Stimulated activated naive B cell treated with anti-CD40 and anti-IgM and Interleukin-4, amounts not matched to agents 10 μg/mL and 1 μg/mL and 100 μg/mL, for 72 hours (primary cell): ENCODE data around the gene PML.
"Not testable (repeated sequence)": the region's sequence is repeated elsewhere in the genome, so short reads cannot be mapped to it uniquely, and the experiment has no call there.

Experiments
- ATAC-seq, 2 donors: fragments of 150-1000 bp; cut with Tn5 transposase; replicated peaks; 2 replicates each; pipeline ENCODE4 v1.10.0; 2021; ENCODE audit warnings: moderate library complexity in 1 of 2
- DNase-seq: peaks from one replicate; pipeline ENCODE4 v3.0.0; 2021
- H3K27ac Mint-ChIP-seq: one replicate; pipeline ENCODE4 v1.8.0; 2022; ENCODE audit warnings: mild to moderate bottlenecking, mixed read lengths
- H3K27me3 Mint-ChIP-seq, 2 donors: one replicate each; pipeline ENCODE4 v1.8.0; 2022; ENCODE audit warnings: mixed read lengths in 2 of 2
- H3K36me3 Mint-ChIP-seq, 2 donors: one replicate each; pipeline ENCODE4 v1.8.0; 2022; ENCODE audit warnings: mixed read lengths in 2 of 2, mild to moderate bottlenecking in 1 of 2
- H3K4me1 Mint-ChIP-seq, 2 donors: one replicate each; pipeline ENCODE4 v1.8.0; 2022; ENCODE audit warnings: mixed read lengths in 2 of 2, mild to moderate bottlenecking in 1 of 2
- H3K4me3 Mint-ChIP-seq, 2 donors: one replicate each; pipeline ENCODE4 v1.8.0; 2022; ENCODE audit warnings: mild to moderate bottlenecking in 2 of 2, mixed read lengths in 2 of 2, moderate library complexity in 1 of 2
- H3K9me3 Mint-ChIP-seq, 2 donors: one replicate each; pipeline ENCODE4 v1.8.0; 2022; ENCODE audit warnings: mixed read lengths in 2 of 2, mild to moderate bottlenecking in 1 of 2

PML gene

DNA sequence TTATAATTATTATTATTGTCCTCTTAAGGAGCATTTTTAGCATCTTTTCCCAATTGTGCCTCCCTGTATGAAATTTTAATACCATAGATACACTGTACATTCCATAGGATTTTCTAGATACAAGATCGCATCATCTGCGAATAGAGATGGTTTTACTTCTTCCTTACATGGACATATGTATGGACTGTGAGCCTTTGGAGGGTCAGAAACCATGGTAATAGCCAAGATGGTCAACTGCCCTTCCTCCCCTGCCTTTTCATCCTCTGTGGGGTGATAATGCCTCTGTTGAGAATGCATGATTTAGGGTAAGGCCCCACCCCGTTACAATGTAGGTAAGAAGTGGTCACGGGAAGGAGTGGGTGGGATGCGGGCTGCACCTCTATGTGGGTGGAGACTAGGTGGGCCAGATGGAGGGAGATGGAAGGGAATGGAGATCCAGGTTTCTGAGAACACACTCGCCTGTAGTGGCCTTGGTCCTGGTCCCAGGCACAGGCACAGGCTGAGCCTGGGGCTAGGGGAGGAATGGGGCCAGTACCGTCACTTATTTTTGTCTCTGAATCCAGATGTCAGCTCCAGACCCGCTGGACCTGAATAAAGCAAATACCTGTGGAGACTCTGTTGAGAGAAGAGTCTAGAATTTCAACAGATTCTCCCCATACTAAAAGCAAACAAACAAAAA, 56.2 kb downstream of the PML start:
- H3K27ac Mint-ChIP-seq = no peak overlapping the region
- peaks cover under 1 to 2% of the 10 kb centered on the region in 2 donors for H3K36me3 Mint-ChIP-seq
- H3K27me3 Mint-ChIP-seq = no peaks in the 10 kb centered on the region
- ATAC-seq = no peak
- no peak overlapping the region for H3K4me3 Mint-ChIP-seq
- H3K4me1 Mint-ChIP-seq = peaks cover 9 to 26% of the 10 kb centered on the region in 2 donors
- no peak for DNase-seq
- no peaks in the 10 kb centered on the region for H3K9me3 Mint-ChIP-seq

DNA sequence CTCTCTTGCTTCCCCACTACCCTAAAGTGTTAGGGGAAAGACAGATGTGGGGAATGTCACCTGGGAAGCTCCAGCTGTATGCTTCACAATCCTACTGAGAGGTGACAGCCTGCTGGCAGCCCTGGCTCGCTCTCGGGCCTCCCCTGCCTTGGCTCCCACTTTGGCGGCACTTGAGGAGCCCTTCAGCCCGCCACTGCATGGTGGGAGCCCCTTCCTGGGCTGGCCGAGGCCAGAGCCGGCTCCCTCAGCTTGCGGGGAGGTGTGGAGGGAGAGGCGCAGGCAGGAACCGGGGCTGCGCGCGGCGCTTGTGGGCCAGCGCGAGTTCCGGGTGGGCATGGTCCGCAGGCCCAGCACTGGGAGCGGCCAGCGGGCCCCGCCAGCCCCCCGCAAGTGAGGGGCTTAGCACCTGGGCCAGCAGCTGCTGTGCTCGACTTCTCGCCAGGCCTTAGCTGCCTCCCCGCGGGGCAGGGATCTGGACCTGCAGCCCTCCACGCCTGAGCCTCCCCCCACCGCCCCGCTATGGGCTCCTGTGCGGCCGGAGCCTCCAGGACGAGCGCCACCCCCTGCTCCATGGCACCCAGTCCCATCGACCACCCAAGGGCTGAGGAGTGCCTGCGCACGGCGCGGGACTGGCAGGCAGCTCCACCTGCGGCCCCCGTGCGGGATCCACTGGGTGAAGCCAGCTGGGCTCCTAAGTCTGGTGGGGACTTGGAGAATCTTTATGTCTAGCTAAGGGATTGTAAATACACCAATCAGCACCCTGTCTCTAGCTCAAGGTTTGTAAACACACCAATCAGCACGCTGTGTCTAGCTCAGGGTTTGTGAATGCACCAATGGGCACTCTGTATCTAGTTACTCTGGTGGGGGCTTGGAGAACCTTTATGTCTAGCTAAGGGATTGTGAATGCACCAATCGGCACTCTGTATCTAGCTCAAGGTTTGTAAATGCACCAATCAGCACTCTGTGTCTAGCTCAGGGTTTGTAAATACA, 58.0 kb downstream of the PML start:
- not testable (repeated sequence) for H3K9me3 Mint-ChIP-seq, H3K27me3 Mint-ChIP-seq, DNase-seq, ATAC-seq, H3K4me3 Mint-ChIP-seq, H3K27ac Mint-ChIP-seq, H3K36me3 Mint-ChIP-seq
- peaks cover 9 to 25% of the 10 kb centered on the region in 2 donors for H3K4me1 Mint-ChIP-seq

DNA sequence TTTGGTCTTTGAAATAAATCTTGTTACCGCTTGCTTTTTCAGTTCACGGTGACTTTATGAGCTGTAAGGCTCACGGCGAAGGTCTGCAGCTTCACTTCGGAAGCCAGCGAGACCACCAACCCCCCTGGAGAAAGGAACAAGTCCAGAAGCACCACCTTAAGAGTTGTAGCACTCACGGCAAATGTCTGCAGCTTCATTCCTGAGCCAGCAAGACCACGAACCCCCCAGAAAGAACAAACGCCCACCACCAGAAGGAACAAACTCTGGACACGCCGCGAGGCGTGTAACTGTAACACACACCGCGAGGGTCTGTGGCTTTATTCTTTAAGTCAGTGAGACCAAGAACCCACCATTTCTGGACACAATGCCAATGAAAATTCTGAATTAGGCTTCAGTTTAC, 59.0 kb downstream of the PML start:
- DNase-seq (no peak), ATAC-seq (no peak)
- Mint-ChIP-seq H3K9me3 (no peaks in the 10 kb centered on the region), H3K4me1 (peaks cover 5 to 15% of the 10 kb centered on the region in 2 donors), H3K27ac (no peak overlapping the region), H3K36me3 (peaks cover 2 to 7% of the 10 kb centered on the region in 2 donors), H3K27me3 (no peaks in the 10 kb centered on the region), H3K4me3 (no peak overlapping the region)

GRCh38 chr15:74053941-74054529, 59.5 kb downstream of the PML start:
- H3K27ac Mint-ChIP-seq = no peak overlapping the region

DNA sequence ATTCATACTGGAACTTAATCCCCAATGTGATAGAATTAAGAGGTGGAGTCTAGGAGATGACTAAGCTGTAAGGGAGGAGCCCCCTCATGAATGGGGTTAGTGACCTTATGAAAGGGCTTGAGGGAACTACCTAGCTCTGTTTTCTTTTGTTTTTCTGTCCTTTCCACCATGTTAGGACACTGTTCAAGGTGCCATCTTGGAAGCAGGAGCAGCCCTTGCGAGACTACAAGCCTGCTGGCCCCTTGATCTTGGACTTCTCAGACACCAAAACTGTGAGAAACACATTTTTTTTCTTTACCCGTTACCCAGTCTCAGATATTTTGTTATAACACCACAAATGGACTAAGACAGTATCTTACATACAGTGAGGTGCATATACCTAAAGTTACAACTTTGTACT, 61.3 kb downstream of the PML start:
- H3K4me1 Mint-ChIP-seq = peaks cover 5 to 15% of the 10 kb centered on the region in 2 donors
- no peak overlapping the region for H3K4me3 Mint-ChIP-seq
- DNase-seq = no peak
- H3K27ac Mint-ChIP-seq = no peak overlapping the region
- no peaks in the 10 kb centered on the region for H3K9me3 Mint-ChIP-seq
- peaks cover 7 to 13% of the 10 kb centered on the region in 2 donors for H3K36me3 Mint-ChIP-seq
- H3K27me3 Mint-ChIP-seq = peaks cover 0 to 7% of the 10 kb centered on the region in 2 donors
- ATAC-seq = no peak

More at GRCh38 chr15:74053941-74054529, 59.5 kb downstream of the PML start:
- H3K4me1 Mint-ChIP-seq = peaks cover 5 to 15% of the 10 kb centered on the region in 2 donors
- peak overlapping the region; percentile 47 to 52 for H3K4me3 Mint-ChIP-seq
- peaks cover 0 to under 1% of the 10 kb centered on the region in 2 donors for H3K27me3 Mint-ChIP-seq
- H3K9me3 Mint-ChIP-seq = no peaks in the 10 kb centered on the region
- DNase-seq (peak; percentile 26), ATAC-seq (peak; percentile 96 to 98)
- H3K36me3 Mint-ChIP-seq = peaks cover 2 to 7% of the 10 kb centered on the region in 2 donors

DNA sequence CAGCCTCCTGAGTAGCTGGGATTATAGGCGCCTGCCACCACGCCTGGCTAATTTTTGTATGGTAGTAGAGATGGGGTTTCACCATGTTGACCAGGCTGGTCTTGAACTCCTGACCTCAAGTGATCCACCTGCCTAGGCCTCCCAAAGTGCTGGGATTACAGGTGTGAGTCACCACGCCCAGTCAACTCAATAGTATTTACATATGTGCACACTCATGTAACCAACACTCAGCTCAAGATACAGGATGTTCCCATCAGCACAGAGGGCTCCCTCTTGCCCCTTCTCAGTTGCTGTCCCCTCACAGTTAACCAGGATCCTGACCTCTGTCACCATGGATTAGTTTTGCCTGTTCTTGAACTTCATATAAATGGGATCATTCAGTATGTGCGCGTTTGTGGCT, 61.8 kb downstream of the PML start:
- not testable (repeated sequence) for H3K27ac Mint-ChIP-seq, ATAC-seq, H3K27me3 Mint-ChIP-seq, DNase-seq, H3K4me3 Mint-ChIP-seq, H3K9me3 Mint-ChIP-seq
- H3K4me1 Mint-ChIP-seq = peaks cover 5 to 15% of the 10 kb centered on the region in 2 donors
- peaks cover 7 to 13% of the 10 kb centered on the region in 2 donors for H3K36me3 Mint-ChIP-seq

GRCh38 chr15:74059050-74059833, 64.7 kb downstream of the PML start:
- not testable (repeated sequence) for ATAC-seq, H3K27me3 Mint-ChIP-seq, DNase-seq, H3K4me3 Mint-ChIP-seq, H3K27ac Mint-ChIP-seq, H3K4me1 Mint-ChIP-seq, H3K9me3 Mint-ChIP-seq
- peaks cover 7 to 13% of the 10 kb centered on the region in 2 donors for H3K36me3 Mint-ChIP-seq

DNA sequence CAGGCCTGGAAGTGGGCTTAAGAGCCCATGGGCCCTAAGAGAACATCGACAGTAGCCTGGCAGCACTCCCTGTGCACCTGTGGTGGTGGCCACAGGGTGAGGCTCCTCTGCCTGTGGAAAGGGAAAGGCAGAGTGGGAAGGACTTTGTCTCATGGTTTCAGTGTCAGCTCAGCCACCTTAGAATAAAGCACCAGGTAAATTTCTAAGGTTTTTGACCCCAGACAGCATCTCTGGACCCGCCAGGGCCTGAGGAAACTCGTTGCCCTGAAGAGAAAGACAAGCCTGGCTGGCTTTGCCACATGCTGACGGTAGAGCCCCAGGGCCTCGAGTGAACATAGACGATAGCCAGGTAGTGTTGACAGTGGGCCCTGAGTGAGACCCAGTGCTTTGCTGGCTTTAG, 65.7 kb downstream of the PML start:
- no peak overlapping the region for H3K27ac Mint-ChIP-seq

DNA sequence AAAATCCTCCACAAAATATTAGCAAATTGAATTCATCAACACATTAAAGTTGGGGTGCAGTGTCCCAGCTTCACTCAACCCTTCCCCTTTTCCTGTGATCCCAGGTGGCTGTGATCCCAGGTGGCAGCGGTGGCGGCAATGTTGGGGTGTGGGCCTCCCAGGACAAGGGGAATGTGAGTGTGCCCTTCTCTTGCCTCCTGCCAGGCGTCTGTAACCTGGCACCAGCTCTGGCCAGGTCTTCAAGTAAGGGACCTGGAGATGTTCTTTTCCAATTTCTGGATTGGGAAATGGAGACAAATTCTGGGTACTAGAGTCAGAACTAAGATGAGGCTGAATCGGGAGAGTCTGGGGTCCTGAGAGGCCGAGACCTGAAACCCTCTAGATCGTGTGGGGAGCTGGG, 67.7 kb downstream of the PML start:
- DNase-seq (no peak), ATAC-seq (no peak)
- H3K36me3 Mint-ChIP-seq = peaks cover 5 to 10% of the 10 kb centered on the region in 2 donors
- no peaks in the 10 kb centered on the region for H3K4me1 Mint-ChIP-seq
- no peaks in the 10 kb centered on the region for H3K9me3 Mint-ChIP-seq
- peaks cover 6 to 17% of the 10 kb centered on the region in 2 donors for H3K27me3 Mint-ChIP-seq
- H3K27ac Mint-ChIP-seq = no peak overlapping the region
- no peak overlapping the region for H3K4me3 Mint-ChIP-seq

More for the DNA sequence above, 65.7 kb downstream of the PML start:
- H3K36me3 Mint-ChIP-seq = peaks cover 7 to 13% of the 10 kb centered on the region in 2 donors
- no peaks in the 10 kb centered on the region for H3K4me1 Mint-ChIP-seq
- ATAC-seq (no peak), DNase-seq (no peak)
- H3K9me3 Mint-ChIP-seq = no peaks in the 10 kb centered on the region
- no peak overlapping the region for H3K4me3 Mint-ChIP-seq
- H3K27me3 Mint-ChIP-seq = peaks cover 6 to 15% of the 10 kb centered on the region in 2 donors

DNA sequence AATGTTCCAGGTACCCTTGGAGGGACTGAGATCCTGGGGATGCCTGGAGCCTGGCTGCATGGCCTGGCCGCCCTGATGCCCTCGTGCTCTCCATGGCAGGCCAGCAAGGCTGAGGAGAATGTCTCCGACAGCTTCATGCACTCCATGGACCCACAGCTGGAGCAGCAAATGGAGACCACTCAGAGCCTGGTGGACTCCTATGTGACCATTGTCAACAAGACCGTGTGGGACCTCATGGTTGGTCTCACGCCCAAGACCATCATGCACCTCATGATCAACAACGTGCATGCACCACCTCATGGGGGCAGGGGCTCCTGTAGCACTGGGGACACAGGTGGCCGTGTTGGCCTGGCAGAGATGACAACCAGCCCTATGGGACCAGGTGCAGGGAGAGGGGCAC, 68.2 kb downstream of the PML start:
- no peaks in the 10 kb centered on the region for H3K4me1 Mint-ChIP-seq
- ATAC-seq (no peak), DNase-seq (no peak)
- no peak overlapping the region for H3K4me3 Mint-ChIP-seq
- H3K9me3 Mint-ChIP-seq = no peaks in the 10 kb centered on the region
- H3K27me3 Mint-ChIP-seq = peaks cover 6 to 17% of the 10 kb centered on the region in 2 donors
- H3K36me3 Mint-ChIP-seq = peaks cover 5 to 10% of the 10 kb centered on the region in 2 donors
- no peak overlapping the region for H3K27ac Mint-ChIP-seq

DNA sequence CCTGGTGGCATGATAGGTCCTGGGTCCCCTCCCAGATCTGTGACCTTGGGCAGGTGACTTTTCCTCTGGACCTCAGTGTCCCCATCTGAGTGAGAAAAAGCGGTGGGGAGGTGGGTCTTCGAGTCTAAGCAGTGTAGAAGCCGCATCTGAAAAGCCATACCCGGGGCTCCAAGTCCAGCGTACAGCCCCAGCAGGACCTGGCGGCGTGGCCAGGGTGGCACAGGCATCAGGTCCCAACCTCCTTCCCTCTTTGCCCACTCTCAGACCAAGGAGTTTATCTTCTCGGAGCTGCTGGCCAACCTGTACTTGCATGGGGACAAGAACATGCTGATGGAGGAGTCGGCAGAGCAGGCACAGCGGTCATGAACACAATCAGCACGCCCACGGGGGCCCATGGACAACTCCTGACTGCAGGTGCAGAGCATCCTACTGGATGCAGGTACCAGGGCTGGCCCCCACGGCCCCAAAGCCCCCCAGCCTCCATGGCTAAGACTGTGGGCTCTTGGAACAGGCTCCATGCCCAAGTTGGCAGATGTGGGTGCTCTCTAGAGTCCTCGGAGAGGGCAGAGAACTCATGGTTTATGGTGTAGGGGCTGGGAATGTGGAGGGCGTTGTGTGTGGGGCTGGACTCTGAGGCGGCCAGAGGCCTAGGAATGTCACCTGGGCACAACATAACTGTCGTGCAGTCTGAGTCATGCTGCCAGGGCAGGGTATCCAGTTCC, 69.1 kb downstream of the PML start:
- not testable (repeated sequence) for H3K9me3 Mint-ChIP-seq, H3K27ac Mint-ChIP-seq, H3K4me1 Mint-ChIP-seq, H3K36me3 Mint-ChIP-seq, H3K4me3 Mint-ChIP-seq, ATAC-seq, DNase-seq
- peaks cover 6 to 17% of the 10 kb centered on the region in 2 donors for H3K27me3 Mint-ChIP-seq

DNA sequence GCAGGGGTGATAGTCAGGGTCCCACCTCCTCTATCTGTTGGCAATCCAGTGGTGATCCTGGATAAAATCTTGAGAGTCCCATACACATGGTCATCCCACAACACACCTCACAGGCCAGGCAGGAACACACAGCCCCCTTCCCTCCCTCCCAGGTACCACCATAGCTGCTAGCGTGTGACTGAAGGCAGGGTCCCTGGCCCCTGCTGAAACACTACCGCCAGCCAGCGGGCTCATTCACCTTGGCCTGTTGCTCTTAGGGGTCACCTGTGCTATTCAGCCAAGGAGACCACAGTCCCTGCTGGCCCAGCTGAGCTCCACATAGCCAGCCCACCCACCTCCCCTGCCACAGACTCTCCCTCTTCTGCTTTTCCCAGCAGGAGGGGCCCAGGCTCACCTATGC, 69.7 kb downstream of the PML start:
- H3K4me3 Mint-ChIP-seq, H3K9me3 Mint-ChIP-seq, ATAC-seq, H3K27ac Mint-ChIP-seq, DNase-seq, H3K4me1 Mint-ChIP-seq, H3K36me3 Mint-ChIP-seq: not testable (repeated sequence)
- H3K27me3 Mint-ChIP-seq = peaks cover 6 to 14% of the 10 kb centered on the region in 2 donors

GRCh38 chr15:74064822-74065221, 70.3 kb downstream of the PML start:
- H3K4me1 Mint-ChIP-seq, DNase-seq, ATAC-seq, H3K27ac Mint-ChIP-seq, H3K4me3 Mint-ChIP-seq, H3K9me3 Mint-ChIP-seq, H3K36me3 Mint-ChIP-seq: not testable (repeated sequence)
- peaks cover 6 to 10% of the 10 kb centered on the region in 2 donors for H3K27me3 Mint-ChIP-seq
